ENCODE data around the gene OR8K5. TPM values are rescaled to one million over a fixed set of nuclear protein-coding genes. Genes with fewer than 3 reads are reported as not detected.

The OR8K5 gene
- total and polyA plus RNA-seq, 7 experiments from 2014 or later, result not detected

Other genes with a start within 250 kb of the OR8K5 start
- not detected for gene OR5W2, start 245.7 kb downstream of the OR8K5 start, total RNA-seq
- not detected for gene OR5W2, start 245.7 kb downstream of the OR8K5 start, polyA plus RNA-seq
- gene OR5I1, start 223.9 kb downstream of the OR8K5 start, total RNA-seq, result not detected
- gene OR5I1, start 223.9 kb downstream of the OR8K5 start, polyA plus RNA-seq, result not detected
- not detected for gene OR10AG1, start 190.4 kb downstream of the OR8K5 start, total RNA-seq
- not detected for gene OR10AG1, start 190.4 kb downstream of the OR8K5 start, polyA plus RNA-seq
- not detected for gene OR5F1, start 165.7 kb downstream of the OR8K5 start, total RNA-seq
- not detected for gene OR5F1, start 165.7 kb downstream of the OR8K5 start, polyA plus RNA-seq
- not detected for gene OR5AS1, start 132.7 kb downstream of the OR8K5 start, total RNA-seq
- gene OR5AS1, start 132.7 kb downstream of the OR8K5 start, polyA plus RNA-seq, result not detected
- not detected for gene OR8I2, start 67.0 kb downstream of the OR8K5 start, total RNA-seq
- gene OR8I2, start 67.0 kb downstream of the OR8K5 start, polyA plus RNA-seq, result not detected
- not detected for gene OR8H2, start 56.6 kb downstream of the OR8K5 start, total RNA-seq
- gene OR8H2, start 56.6 kb downstream of the OR8K5 start, polyA plus RNA-seq, result not detected
- gene OR8H3, start 37.9 kb downstream of the OR8K5 start, total RNA-seq, result not detected
- not detected for gene OR8H3, start 37.9 kb downstream of the OR8K5 start, polyA plus RNA-seq
- gene OR8J3, start 20.1 kb downstream of the OR8K5 start, total RNA-seq, result not detected
- gene OR8J3, start 20.1 kb downstream of the OR8K5 start, polyA plus RNA-seq, result not detected
- gene OR5J2, start 16.3 kb upstream of the OR8K5 start, total RNA-seq, result not detected
- gene OR5J2, start 16.3 kb upstream of the OR8K5 start, polyA plus RNA-seq, result not detected
- not detected for gene OR5T2, start 73.9 kb upstream of the OR8K5 start, total RNA-seq
- gene OR5T2, start 73.9 kb upstream of the OR8K5 start, polyA plus RNA-seq, result not detected
- not detected for gene OR5T3, start 91.9 kb upstream of the OR8K5 start, total RNA-seq
- not detected for gene OR5T3, start 91.9 kb upstream of the OR8K5 start, polyA plus RNA-seq
- not detected for gene OR5T1, start 113.8 kb upstream of the OR8K5 start, total RNA-seq
- gene OR5T1, start 113.8 kb upstream of the OR8K5 start, polyA plus RNA-seq, result not detected
- not detected for gene OR8H1, start 131.9 kb upstream of the OR8K5 start, total RNA-seq
- gene OR8H1, start 131.9 kb upstream of the OR8K5 start, polyA plus RNA-seq, result not detected
- gene OR8K3, start 154.8 kb upstream of the OR8K5 start, total RNA-seq, result not detected
- not detected for gene OR8K3, start 154.8 kb upstream of the OR8K5 start, polyA plus RNA-seq
- gene OR8K1, start 185.7 kb upstream of the OR8K5 start, total RNA-seq, result not detected
- gene OR8K1, start 185.7 kb upstream of the OR8K5 start, polyA plus RNA-seq, result not detected
- gene OR8J1, start 194.0 kb upstream of the OR8K5 start, total RNA-seq, result not detected
- not detected for gene OR8J1, start 194.0 kb upstream of the OR8K5 start, polyA plus RNA-seq
- not detected for gene OR8U1, start 215.3 kb upstream of the OR8K5 start, total RNA-seq
- not detected for gene OR8U1, start 215.3 kb upstream of the OR8K5 start, polyA plus RNA-seq

All from naive thymus-derived CD4-positive, alpha-beta T cell (primary cell).